HuH-7.5 (cell line): ENCODE results near the gene C1S.
"Not testable (repeated sequence)": the region's sequence is repeated elsewhere in the genome, so short reads cannot be mapped to it uniquely, and the experiment has no call there.

ENCODE experiments used
- DNase-seq: peaks from one replicate; pipeline ENCODE4 v3.0.0; 2011; ENCODE audit warnings: low spot score

The C1S gene

GRCh38 chr12:7103837-7104584 lies 43.5 kb downstream of the C1S start:
- no peak for DNase-seq

GRCh38 chr12:7106082-7106481 lies 45.6 kb downstream of the C1S start:
- no peak for DNase-seq

GRCh38 chr12:7107181-7107580 lies 46.7 kb downstream of the C1S start:
- DNase-seq: not testable (repeated sequence)

DNA sequence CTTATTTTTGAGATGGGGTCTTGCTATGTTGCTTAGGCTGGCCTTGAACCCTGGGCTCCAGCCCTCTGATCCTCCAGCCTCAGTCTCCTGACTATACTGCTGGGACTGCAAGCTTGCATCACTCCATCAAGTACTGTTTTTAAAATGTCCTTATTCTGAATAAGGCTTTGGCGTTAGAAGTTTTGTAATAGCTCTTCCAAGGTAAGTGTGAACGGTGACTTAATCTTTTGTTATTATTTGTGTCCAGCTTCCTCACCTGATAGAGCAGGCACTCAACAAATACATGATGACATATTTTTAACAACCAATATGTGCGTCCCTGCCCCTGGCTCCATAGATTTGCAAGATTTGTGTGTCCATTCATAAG lies 47.1 kb downstream of the C1S start:
- DNase-seq: no peak

DNA sequence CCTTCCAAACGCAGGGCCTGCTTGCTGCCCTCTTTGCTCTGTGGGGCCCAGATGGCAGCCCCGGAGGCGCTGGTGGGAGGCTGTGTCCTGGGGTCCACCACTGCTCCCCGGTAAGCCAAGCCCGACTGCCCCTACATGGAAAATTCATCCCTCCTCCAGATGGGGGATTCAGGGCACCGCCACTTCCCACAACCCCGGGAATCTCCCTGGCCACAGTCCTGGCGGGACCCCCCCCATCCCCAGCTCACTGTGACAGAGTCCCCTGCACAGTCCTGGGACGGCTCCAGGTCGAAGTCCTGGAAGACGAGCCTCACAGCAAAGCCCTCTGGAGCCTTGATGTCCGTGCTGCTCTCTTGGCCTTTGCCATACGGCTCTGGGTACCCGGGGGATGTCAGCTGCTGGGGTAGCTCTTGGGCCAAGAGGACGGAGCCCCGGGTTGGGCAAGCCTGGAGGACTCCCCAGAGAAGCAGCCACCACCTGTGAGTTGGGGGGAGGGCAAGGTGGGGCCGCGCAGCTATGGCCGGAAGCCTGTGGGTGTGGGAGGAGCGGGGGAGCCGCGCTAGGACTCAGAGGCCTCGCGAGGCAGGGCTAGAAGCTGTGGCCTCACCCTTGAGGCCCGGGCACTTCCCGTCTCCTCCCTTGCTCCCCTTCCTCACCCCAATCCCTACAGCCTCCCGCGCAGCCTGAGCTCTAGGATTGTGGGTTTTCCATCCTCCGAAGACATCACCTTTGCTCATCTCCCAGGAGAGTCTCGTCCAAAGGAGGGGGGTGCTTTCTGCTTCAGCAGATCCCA lies 47.7 kb downstream of the C1S start:
- peak; percentile 56 for DNase-seq

DNA sequence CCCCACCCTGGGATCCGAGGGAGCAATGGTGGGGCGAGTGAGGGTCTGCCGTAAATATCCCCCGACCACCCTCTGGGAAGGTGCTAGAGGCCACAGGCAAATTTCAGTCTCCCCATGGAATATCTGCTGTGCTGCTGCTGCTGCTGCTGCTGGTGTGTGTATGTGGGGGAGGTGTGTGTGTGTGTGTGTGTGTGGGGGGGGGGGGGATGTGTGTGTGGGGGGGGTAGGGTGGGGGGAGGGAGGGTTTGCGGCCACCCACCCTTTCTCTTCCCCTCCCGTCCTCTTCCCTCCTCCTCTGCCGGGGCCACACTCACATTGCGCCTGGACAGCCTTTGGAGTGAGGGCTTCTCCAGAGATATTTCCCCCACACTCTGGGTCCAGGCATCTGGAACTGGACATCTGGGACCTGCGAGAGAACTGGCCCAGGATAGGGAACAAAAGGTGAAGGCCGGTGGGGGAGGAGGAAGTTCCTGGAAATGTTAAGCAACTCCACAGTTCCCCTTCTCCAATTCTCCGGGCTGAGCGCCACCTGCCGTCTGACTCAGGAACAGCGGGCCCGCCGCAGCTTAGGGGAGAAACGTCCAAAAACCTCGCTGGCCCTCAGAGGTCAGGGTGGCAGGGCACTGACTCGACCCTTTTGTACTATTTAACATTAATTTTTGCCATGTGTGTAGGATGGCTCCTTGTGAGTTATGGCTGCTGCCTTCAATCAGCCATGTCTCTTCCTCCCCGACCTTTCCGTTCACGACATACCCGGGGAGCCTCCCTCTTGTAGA lies 48.5 kb downstream of the C1S start, which contains the start of gene C1RL:
Gene C1RL, minus strand, starts transcription at position 419 of the 776 bp plus-strand sequence. Its CDS starts 34 bp downstream, at position 385.
- DNase-seq: no peak

DNA sequence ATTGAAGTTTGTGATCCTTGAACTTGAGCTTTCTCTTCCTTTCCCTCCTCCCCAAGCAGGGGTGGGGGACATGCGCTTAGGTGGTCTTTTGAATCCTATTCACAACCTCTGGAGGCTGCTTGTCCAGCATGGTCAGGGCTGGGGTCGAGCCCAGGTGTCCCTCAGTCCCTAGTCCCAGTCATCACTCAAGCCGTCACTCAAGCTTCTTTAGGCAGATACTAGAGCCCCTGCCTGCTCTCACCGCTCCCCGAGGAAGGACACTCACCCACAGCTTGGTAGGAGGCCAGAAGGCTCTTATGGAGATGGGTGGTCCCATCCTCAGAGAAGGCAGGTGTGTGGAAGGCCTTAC lies 49.0 kb downstream of the C1S start:
- no peak for DNase-seq

DNA sequence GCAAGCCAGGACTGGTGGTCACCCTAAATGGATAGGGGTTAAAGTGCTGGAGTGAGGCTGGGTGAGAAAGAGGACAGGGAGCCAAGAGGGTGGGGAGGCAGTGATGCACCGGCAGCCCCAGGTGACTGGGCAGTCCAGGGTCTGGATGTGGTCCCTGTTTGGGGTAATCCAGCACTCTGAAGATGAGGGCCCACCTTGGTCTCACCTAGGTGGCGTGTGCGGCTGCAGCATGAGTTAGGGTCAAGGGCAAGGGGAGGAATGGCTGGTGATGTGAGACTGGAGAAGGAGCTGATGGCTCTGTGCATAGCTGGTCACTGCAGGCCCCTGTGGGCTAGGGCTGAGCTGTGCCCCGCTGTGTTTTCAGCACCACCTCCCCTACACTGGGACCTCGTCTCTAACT lies 50.1 kb downstream of the C1S start:
- DNase-seq: no peak

- DNase-seq: no peak
Observed at GRCh38 chr12:7112041-7112440, 51.5 kb downstream of the C1S start.

- DNase-seq: no peak
Observed at GRCh38 chr12:7113389-7113871, 52.9 kb downstream of the C1S start.

DNA sequence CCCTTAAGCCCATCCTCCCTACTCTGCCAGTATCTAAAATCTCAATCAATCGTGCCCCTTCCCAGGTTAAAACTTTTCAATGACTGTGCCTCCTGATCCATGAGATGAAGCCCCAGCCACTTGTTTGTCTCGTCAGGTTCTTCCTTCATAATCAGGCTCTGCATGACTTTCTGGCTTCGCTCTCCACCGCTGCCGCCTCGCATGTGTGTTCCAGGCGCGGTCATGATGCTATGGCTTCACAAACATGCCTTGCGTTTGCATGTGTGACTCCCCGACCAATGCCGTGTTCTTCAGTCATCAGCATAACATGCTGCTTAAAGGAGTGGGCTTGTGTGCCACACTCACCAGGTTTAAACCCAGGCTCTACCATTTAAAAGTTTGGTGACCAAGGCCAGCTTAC lies 53.5 kb downstream of the C1S start:
- no peak for DNase-seq

GRCh38 chr12:7114851-7115250 lies 54.3 kb downstream of the C1S start:
- no peak for DNase-seq

- no peak for DNase-seq
Observed at GRCh38 chr12:7116196-7116595, 55.7 kb downstream of the C1S start.

DNA sequence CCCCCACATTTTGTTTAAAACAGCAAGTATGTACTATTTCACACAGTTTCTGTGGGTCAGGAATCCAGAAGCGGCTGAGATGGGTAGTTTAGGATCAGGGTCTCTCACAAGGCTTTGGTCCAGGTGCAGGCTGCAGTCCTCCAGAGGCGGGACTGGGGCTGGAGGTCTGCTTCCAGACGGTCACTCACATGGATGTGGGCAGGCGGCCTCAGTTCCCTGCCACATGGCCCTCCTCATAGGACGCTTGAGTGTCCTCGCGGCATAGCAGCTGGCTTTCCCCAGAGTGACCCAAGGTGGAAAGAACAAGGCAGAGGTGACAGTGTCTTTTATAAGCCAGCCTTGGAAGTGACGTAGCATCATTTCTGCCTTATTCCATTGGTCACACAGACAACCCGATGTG lies 56.4 kb downstream of the C1S start:
- DNase-seq: no peak

DNA sequence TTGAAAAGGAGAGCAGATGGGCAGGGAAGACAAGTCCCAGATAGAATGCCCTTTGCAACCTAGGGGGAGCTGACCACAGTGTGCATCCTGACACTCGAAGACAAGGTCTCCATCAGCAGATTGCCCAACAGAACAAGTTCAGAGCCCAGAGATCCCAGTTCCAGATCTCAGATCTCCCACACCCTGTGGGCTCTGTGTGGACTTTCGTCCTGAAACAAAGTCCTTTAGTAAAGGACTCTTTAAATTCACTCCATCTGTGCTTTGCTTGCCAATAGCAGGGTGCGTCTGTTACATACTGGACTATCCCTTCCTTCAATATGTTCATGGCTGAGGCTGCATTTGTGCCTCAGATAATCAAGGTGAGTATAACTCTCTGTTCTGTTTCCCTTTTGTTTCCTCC lies 57.2 kb downstream of the C1S start:
- DNase-seq: no peak

- no peak for DNase-seq
Observed at GRCh38 chr12:7118881-7119280, 58.4 kb downstream of the C1S start.

GRCh38 chr12:7120166-7120565 lies 59.6 kb downstream of the C1S start:
- DNase-seq: no peak
